ENCODE results near the gene ENTPD7. TPM values are rescaled to one million over a fixed set of nuclear protein-coding genes. Genes with fewer than 3 reads are reported as not detected.

ENTPD7 gene
- total RNA-seq, 1 experiment from 2014 or later = 14.5 TPM

GRCh38 chr10:99620711-99621453, 38.4 kb upstream of the ENTPD7 start:
- 0 out of 3 replicates have a peak, but pooled peaks have one; percentile 14 for TF ChIP-seq CTCF (conservative IDR thresholded peaks at IDR 0.05)
- Histone ChIP-seq H2BK5ac (ENCODE audit: insufficient read length, low read length) (no peak overlapping the region), H4K20me1 (ENCODE audit: control insufficient read depth, insufficient read depth, insufficient read length) (no peaks in the 10 kb centered on the region), H3K79me1 (ENCODE audit: insufficient read depth, low read depth, low read length, poor library complexity, severe bottlenecking) (peaks cover 4% of the 10 kb centered on the region), H3K18ac (ENCODE audit: insufficient read length, low read depth, low read length) (peak overlapping the region; percentile 55), H3K56ac (ENCODE audit: insufficient read length, low read depth, low read length) (no peak overlapping the region), H3K9ac (ENCODE audit: extremely low read depth, insufficient read length, low read length) (peak overlapping the region; percentile 57), H2BK120ac (ENCODE audit: low read depth, low read length, poor library complexity, severe bottlenecking) (no peak overlapping the region), H3K23me2 (ENCODE audit: insufficient read length, low read depth, low read length, poor library complexity, severe bottlenecking) (peaks cover 21% of the 10 kb centered on the region), H4K91ac (ENCODE audit: insufficient read length, low read depth, low read length) (no peak overlapping the region), H2BK15ac (ENCODE audit: low read depth, low read length) (no peak overlapping the region), H3K27me3 (ENCODE audit: insufficient read depth, low read length) (no peaks in the 10 kb centered on the region), H3K23ac (ENCODE audit: insufficient read length, low read depth, low read length) (no peak overlapping the region), H3K79me2 (ENCODE audit: insufficient read depth, low read length) (no peaks in the 10 kb centered on the region), H2AK5ac (ENCODE audit: insufficient read length, low read length) (no peak overlapping the region), H2AFZ (ENCODE audit: low read length) (no peak overlapping the region), H3K9me3 (ENCODE audit: control insufficient read depth, low read depth, low read length) (no peaks in the 10 kb centered on the region), H3K4me1 (ENCODE audit: insufficient read depth, low read length) (peaks cover 5% of the 10 kb centered on the region; the same call in 1 of the 2 replicates), H3K14ac (ENCODE audit: insufficient read depth, low read length) (peak overlapping the region; percentile 59), H4K8ac (replicated peaks; ENCODE audit: insufficient read length, low read depth, low read length) (no peak overlapping the region), H3K4me2 (ENCODE audit: insufficient read depth, insufficient read length, low read length) (peak overlapping the region; percentile 67), H3T11ph (ENCODE audit: low read length) (no peak overlapping the region), H2BK12ac (ENCODE audit: insufficient read length, low read depth, low read length) (no peak overlapping the region), H2BK20ac (ENCODE audit: low read depth, low read length, poor library complexity, severe bottlenecking) (no peak overlapping the region), H3K4ac (ENCODE audit: low read depth, low read length) (no peak overlapping the region), H4K5ac (ENCODE audit: insufficient read length, low read depth, low read length) (no peak overlapping the region), H3K27ac (ENCODE audit: insufficient read length, low read depth, low read length) (peak overlapping the region; percentile 4)
- Mint-ChIP-seq H3K36me3 (ENCODE audit: insufficient read depth in 1 of 3, low read depth in 3 of 3) (no peaks in the 10 kb centered on the region; a peak in 1 of 7 replicates), H3K27ac (peak overlapping the region; percentile 73 to 93 (median 90)), H3K27me3 (ENCODE audit: low read depth) (peaks cover 20% of the 10 kb centered on the region), H3K9me3 (no peaks in the 10 kb centered on the region), H3K4me1 (peaks cover 25 to 26% of the 10 kb centered on the region in 2 experiments), H3K4me3 (peak overlapping the region; percentile 80 to 86)
- no CpG with 5 or more reads among the region's 78 CpGs for WGBS (ENCODE audit: extremely low coverage, insufficient read length, low lambda C conversion rate)
- DNase-seq = peak; percentile 85
